Embryonic facial prominence (tissue), 1 donor: ENCODE data around the gene ZNF578.
"Not testable (repeated sequence)": the region's sequence is repeated elsewhere in the genome, so short reads cannot be mapped to it uniquely, and the experiment has no call there.

Experiments used
- DNase-seq: peaks from one replicate; pipeline ENCODE4 v3.0.0-alpha.2; 2016; ENCODE audit errors: extremely low spot score

Gene ZNF578

GRCh38 chr19:52516191-52516590 is 62.8 kb downstream of the ZNF578 start:
- DNase-seq: no peak

GRCh38 chr19:52518646-52519045 is 65.3 kb downstream of the ZNF578 start:
- DNase-seq: no peak

- DNase-seq: not testable (repeated sequence)
Observed at GRCh38 chr19:52519175-52519574, 65.8 kb downstream of the ZNF578 start.

- DNase-seq: no peak
Observed at GRCh38 chr19:52520013-52520412, 66.7 kb downstream of the ZNF578 start.

GRCh38 chr19:52522551-52522950 is 69.2 kb downstream of the ZNF578 start:
- DNase-seq: no peak

- no peak for DNase-seq
Observed at GRCh38 chr19:52524086-52524485, 70.7 kb downstream of the ZNF578 start.

- DNase-seq: peak; percentile 83
Observed at GRCh38 chr19:52527134-52527955, 74.0 kb downstream of the ZNF578 start, which contains the start of gene ZNF808. TSS of gene ZNF808 (plus strand) at chr19:52527668. CDS start at chr19:52543285, 15,617 bp downstream.

GRCh38 chr19:52527956-52528351 is 74.6 kb downstream of the ZNF578 start:
- DNase-seq: no peak

GRCh38 chr19:52532480-52532879 is 79.1 kb downstream of the ZNF578 start:
- DNase-seq: no peak

GRCh38 chr19:52533901-52534300 is 80.5 kb downstream of the ZNF578 start:
- no peak for DNase-seq

GRCh38 chr19:52535385-52535770 is 82.0 kb downstream of the ZNF578 start:
- DNase-seq: not testable (repeated sequence)

GRCh38 chr19:52535771-52536447 is 82.6 kb downstream of the ZNF578 start:
- no peak for DNase-seq

- no peak for DNase-seq
Observed at GRCh38 chr19:52536448-52536800, 83.1 kb downstream of the ZNF578 start.

GRCh38 chr19:52538815-52539214 is 85.5 kb downstream of the ZNF578 start:
- DNase-seq: not testable (repeated sequence)

- not testable (repeated sequence) for DNase-seq
Observed at GRCh38 chr19:52541176-52541575, 87.8 kb downstream of the ZNF578 start.

GRCh38 chr19:52541608-52542007 is 88.3 kb downstream of the ZNF578 start:
- DNase-seq: no peak

- DNase-seq: not testable (repeated sequence)
Observed at GRCh38 chr19:52542541-52542940, 89.2 kb downstream of the ZNF578 start.

GRCh38 chr19:52542984-52543664 is 89.8 kb downstream of the ZNF578 start:
- no peak for DNase-seq

GRCh38 chr19:52554216-52554971 is 101.0 kb downstream of the ZNF578 start:
- no peak for DNase-seq

- DNase-seq: no peak
Observed at GRCh38 chr19:52557231-52557995, 104.1 kb downstream of the ZNF578 start.
